NCI-H2227 (cell line): ENCODE data around the gene TBPL1.
A peak's percentile ranks its signal among the peaks of the same experiment; 100 is the strongest.
"Not testable (repeated sequence)": the region's sequence is repeated elsewhere in the genome, so short reads cannot be mapped to it uniquely, and the experiment has no call there.

Experiments used
- DNase-seq: peaks from one replicate; lab custom pipeline; 2025; ENCODE audit not compliant: unreplicated experiment; lab: John Stamatoyannopoulos, UW

Gene TBPL1

DNA sequence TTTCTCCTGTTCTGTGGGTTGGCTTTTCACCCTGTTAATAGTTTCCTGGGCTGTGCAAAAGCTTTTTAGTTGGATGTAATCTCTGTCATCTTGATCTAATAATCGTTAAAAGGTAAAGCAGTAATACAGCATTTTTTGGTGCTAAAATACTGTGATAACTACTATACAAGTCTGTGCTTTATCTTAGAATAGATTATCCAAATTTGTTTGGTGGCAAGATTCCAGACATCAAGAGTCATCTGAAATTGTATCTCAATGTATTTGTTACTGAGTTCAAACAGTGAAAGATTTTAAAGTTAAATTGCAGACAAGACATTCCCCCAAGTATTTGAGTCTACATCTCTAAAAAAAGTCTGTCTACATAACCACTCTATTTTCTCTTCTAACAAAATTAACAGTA is 18.8 kb downstream of the TBPL1 start:
- no peak for DNase-seq

DNA sequence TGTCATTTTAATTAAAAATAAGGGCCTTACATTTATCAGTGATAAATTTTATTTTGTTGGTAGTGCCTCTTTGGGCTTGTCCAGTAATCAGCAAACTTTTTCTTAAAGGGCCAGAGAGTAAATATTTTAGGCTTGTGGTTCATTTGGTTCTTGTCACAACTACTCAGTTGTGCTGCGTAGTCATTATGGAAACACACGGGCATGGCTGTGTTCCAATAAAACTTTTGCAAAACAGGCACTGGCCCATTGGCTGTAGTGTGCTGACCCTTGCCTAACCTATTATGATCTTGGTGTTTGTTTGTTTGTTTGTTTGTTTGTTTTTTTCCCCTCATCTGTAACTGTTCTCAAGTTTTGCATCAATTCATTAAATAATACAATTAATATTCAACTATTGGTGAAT is 19.4 kb downstream of the TBPL1 start:
- no peak for DNase-seq

DNA sequence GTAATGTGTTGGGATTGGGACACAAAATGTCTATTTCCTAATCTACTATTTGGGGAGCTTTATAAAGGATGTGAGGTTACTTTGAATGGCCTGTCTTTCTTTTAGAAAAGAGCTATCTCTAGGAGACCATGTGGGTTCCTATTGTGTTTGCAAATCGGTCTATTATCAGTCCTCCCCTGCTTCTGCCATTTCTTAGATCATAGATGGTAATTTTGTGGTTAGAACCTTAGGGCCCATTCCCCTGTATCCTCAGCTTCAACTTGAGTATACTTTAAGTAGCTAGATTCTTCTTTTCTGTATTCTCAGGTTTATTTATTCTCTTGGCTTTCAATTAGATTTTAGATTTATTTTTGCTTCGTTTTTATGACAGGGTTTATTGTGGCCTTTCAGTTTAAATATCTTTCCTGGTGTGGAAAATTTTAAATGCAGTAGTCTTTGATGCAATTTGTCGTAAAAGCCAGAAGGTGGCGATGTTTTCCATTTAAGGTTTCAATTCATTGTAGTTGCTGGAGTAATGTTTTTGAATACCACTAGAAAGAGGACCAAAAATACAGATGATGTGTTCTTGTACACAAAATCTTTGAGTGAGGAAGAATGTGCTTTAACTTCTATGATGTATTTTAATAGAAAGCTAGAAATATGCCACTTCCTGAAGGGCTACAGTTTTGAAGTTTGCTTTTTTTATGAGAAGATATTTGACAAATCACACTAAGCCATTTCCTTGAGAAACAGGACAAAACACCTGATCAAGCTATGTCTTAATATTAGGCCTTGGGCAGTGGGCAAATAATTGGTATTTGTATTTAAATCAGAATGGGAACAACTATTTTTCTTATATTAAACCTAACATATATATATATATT is 20.3 kb downstream of the TBPL1 start:
- DNase-seq: peak; percentile 47

DNA sequence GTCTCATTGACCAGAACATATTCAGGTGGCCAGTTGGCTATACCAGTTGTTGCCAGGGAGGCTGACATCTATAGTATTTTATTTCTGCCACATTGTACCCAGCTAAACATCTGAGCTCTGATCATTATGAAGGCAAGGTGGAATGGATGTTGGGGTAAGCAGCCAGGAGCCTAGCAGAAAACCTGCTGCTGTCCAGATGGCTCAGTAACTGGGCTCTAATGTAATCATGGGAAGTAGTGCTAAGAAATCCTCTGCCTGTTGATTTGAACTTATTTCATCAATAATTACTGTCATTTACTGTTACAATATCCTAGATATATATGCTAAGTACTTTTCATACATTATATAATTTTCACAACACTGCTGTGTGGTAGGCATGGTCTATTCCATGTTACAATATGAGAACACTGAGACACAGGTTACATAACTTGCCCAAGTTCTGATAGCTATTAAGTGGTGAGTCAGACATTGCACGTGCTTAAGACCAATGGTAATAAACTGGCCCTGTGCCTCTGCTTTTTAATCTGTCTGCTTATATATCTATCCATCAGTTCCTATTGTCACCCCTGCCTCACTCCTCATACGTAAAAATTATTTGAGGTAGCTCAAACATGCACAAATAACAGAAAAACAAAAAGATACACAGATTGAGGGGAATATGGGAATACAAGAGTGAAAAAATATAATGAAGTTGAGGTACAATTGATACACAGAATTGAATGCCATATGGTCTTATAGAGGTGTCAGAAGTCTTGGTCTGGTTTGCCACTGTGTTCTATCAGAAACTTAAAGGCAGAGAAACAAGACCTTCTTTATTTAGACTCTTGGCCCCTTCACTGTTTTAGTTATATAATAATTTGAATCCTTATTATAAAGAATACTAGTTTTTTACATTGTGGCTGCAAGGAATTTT is 25.2 kb downstream of the TBPL1 start:
- DNase-seq: no peak

DNA sequence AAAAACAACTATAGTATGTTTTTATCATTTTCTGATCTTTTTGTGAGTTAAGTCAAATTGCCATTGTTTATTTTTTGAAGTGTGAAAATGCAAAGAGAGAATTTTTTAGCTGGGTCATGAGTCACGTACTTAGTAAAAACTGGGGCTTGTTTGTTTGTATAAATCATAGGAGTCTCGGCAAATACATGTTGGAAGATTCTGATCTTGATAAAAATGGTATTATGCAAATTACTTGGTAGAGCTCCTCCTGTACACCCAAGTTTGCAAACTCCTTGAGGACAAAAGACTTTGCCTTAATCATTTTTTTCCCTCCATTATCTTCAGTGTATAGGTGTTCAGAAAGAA is 25.8 kb downstream of the TBPL1 start:
- DNase-seq: no peak

DNA sequence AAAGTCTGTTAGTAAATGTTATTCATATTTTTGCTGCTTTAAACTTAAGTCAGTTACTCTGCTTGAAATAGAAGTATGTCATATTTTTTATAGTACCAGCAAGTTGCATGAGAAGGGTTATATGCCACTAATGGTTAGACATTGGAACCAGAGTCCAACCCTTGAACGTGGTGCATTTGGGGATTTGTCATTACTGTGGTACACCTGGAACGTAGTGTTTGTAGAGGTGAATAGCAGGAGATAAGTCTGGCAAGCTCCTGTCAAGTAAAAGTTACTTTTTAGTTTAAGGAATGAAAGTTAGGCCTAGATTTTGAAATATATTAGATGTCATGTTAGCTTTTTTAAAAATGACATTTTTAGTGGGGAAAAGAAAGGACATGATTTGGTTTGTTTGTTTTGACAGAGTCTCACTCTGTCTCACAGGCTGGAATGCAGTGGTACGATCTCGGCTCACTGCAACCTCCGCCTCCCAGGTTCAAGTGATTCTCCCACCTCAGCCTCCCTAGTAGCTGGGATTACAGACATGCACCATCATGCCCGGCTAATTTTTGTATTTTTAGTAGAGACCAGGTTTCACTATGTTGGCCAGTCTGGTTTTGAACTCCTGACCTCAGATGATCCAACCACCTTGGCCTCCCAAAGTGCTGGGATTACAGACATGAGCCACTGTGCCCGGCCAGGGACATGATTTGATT is 26.4 kb downstream of the TBPL1 start:
- not testable (repeated sequence) for DNase-seq

DNA sequence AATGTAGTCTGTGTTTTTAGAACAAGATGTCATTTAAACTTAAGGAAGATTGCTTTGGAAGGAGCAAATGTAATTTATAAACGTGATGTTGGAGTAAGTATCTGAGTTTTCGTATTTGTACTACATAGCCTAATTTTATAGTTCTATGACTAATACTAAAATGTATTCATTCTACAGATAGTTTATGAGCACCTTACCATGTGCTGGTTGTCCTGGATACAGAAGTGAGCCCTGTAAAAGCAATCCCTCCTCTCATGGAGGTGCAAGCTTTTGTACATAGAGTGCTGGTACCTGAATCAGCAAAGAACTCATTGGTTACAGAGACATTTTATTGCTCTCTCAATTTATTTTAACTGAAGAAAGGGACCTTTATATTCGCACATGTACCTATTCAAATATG is 27.1 kb downstream of the TBPL1 start:
- no peak for DNase-seq

DNA sequence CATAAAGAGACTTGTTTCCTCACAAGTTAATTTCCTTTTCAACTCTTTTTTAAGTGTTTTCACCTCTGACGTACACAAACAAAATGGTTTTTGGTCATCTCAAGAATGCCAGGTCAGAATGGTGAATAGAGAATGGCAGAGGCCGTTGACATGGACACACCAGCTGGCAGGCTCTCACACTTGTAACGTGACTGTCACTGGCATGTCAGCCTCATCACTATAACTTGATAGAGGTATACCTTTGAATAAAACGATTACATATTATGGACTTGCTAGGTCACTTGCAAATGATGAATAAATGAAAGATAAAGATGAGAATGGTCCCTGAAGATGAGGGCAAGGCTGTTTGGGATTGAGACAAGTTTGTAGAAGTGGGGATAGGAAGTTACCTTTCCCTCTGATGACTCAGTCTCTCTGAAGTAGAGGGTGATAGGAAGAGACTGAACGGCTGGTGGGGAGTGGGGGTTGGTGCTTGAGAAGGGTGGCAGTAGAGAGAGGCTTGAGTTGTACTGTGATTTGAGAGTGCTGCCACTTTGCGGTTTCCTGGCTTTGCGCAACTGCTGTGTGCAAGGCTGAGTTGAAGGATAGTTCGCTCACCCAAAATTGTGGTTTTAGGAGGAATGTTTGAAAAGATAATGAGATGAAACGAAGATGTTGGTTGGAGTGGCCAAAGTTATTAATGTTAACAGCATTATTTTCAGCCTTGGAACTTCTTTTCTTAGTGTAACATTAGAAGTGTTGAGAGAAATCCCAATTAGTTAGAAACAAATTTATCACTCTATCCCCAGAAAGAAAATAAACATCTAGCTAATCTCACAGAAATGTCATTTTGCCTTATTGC is 30.3 kb downstream of the TBPL1 start:
- DNase-seq: no peak

DNA sequence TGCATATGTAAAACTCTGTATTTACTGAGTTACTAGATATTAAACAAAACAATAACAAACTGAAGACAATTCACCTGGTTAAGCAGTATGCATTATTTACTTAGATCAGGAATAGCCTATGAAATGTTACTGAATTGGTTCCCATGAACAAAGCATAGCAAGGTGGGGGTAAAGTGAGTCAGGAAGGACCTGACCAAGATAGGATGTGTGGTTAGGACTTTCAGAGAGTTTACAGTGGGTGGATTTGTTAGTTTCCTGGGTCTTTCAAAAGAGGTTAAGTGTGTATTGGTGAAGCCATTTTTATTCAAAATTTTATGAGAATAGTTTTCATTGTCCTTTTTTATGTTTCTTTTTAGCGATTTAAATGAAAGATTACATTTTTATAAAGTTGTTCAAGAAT is 32.9 kb downstream of the TBPL1 start:
- no peak for DNase-seq

DNA sequence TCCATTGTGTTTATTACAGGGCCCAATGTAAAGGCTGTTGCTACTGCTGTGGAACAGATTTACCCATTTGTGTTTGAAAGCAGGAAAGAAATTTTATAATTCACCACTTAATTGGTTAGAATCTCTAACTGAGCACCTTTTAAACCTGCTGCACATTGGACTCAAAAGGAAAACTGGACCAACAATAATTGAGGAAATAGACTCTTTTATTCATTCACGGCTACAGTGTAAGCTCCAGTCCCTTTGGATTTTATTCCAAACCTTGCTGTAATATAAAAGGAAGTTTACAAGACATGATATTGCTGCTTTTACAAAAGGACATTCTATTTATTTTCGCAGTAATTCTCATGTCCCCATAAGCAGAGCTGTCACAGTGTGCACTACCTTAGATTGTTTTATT is 33.9 kb downstream of the TBPL1 start:
- no peak for DNase-seq

DNA sequence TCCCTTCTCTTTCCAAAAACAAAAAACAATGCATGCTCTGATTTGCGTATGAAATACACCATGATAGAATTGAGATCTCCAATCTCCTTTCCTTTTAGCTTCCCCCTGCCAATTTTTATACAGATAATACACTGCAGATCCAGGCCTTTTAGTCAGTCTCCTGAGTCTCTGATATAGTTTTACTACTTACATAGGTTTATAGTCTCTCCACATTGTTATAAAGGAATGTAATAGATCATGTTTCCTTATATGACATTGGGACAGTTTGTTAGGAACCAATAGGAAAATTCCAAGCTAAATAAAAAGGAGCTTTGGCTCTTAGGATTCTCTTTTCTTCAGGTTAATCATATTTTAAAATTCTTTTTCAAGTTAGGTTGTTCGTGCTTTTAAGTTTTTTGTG is 36.5 kb downstream of the TBPL1 start:
- no peak for DNase-seq

DNA sequence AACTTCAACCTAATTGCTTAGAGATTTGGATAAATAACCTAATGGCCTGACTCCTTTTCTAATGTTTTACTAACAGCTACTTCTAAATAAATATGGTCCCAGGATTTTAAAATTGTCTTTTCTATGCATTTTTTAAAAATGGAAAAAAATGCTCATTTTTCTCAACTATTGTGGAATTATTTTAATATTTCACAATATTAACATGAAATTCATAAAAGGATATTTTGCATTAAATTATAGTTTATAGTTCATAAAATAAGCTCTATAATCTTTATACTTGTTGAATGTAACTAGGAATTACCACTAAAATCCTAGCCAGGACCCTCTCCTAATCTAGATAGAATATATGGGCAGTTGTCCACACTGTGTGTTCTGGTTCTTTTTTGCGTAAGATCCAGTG is 37.3 kb downstream of the TBPL1 start:
- no peak for DNase-seq

DNA sequence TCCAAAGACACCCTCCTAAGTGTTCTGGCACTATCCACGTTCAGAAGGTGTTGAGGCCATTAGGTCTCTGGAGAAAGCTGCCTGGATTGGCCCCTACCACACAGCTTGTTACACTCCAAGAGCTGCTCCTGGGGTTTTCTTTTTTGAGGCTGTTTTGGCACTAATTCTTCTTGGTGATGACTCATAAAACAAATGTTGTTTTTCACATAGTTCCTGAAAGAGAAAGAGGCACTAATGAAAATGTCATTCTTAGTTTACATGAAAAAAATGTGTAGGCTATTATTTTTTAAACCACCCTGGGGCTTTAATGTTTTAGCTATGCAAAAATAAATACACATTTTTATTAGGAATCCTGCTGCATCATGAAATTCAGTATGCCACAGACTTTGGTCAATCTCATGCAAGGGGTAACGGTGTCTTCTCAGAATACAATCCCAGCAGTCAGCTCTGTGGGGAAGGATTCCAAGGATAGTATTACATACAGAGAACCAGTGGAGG is 38.1 kb downstream of the TBPL1 start:
- DNase-seq: no peak

DNA sequence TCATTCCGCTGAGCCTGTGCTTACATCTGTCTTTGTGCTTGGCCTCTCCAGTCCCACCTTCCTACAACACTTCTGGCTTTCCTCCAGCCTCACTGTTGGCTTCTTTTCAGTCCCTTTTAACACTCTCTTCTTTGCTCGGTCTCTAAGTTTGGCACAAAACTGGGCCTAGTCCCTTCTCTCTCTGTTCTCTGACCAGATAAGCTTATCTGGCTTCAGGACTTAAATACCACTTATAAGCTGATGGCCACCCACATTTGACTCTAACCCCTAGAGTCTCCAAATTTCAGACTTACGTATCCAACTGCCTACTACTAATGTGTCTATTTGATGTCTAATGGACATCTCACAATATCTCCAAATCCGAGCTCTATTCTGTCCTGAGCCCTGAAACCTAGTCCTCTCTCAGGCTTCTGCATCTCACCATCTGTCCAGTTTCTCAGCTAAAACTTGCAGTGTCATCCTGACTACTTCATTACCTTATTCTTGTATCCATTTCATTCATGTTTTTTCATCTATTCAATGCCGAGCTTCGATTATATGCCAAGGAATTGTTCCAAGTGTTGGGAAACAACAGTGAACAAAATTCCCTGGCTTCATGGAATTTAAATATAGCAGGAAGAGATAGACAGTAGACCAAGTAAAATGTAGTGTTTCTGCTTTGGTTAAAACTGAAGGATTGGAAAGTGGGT is 40.1 kb downstream of the TBPL1 start:
- no peak for DNase-seq

DNA sequence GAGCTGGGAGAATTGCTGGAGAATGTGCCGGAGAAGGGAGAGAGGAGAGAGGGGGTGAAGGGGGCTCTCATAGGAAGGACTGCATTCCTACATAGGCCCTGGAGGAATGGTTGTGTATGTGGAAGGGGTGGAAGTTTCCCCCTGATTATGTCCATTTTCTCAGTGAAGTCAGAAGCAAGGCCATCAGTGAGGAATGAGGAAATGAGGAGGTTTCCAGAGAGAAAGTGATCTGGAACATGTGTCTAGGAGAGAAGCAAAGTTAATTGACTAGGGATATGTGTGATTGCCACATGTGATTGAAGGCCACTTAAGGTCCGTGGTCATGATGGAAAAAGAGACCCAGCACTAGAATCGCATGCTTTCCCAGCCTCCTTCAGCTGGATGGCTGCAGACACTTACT is 42.3 kb downstream of the TBPL1 start:
- DNase-seq: no peak

DNA sequence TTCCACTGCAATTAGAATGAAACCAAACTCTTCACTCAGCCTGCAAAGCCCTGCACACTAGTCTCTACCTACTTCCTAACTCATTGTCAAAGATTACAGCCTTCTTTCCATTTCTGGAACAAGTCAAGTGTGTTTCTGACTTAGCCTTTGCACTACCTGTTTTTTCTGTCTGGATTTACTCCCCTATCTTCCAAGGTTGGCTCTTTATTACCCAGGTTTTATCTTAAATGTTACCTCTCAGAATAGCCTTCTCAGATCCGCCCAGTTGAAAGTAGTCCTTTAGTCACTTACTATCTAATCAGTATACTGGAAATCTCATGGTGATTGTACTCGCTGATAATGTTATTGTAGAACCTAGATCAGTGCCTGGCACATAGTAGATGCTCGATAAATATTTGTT is 42.7 kb downstream of the TBPL1 start:
- no peak for DNase-seq

DNA sequence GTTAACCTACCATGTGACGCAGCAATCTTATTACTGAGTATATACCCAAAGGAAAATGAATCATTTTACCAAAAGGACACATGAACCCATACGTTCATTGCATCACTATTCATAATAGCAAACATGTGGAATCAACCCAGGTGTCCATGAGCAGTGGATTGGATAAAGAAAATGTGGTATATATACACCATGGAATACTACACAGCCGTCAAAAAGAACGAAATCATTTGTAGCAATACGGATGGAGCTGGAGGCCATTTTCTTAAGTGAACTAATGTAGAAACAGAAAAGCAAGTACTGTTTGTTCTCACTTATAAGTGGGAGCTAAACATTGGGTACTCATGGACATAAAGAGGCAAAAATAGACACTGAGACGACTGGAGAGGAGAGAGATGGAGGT is 44.2 kb downstream of the TBPL1 start:
- DNase-seq: no peak

DNA sequence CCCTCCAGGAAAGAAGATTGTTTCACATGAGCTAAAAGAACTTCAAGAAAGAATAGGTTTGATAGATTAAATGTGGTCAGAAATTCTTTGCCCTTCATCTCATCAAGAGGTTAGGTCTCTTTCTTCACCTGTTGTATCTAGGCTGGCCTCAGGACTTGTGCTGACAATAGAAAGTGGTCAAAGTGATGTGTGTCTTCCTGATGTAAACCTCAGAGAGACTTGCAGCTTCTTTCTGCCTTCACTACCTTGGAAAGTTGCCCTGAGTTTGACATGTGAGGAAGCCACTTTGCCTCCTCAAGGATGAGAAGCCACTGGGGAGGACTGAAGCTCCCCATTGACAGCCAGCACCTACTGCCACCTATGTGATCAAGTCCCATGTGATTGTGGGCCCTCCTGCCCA is 46.3 kb downstream of the TBPL1 start:
- DNase-seq: no peak

DNA sequence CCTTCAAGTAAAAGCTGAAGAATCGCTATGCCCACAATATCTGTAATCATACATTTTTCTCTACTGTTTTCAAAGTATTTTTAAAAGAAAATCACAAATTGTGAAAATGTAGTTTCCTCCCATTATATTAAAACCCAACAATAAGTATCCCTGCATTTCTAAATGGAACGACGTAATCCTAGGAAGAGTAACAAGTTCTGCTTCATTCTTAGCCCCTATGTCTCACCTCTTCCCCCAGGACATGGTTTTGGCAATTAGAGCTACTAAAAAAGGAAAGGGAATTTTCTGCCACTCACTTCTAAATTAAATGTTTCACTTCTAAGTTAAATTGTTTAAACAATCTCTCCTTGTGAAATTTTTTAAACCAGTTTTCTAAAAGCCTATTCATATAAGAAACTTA is 47.4 kb downstream of the TBPL1 start:
- no peak for DNase-seq

DNA sequence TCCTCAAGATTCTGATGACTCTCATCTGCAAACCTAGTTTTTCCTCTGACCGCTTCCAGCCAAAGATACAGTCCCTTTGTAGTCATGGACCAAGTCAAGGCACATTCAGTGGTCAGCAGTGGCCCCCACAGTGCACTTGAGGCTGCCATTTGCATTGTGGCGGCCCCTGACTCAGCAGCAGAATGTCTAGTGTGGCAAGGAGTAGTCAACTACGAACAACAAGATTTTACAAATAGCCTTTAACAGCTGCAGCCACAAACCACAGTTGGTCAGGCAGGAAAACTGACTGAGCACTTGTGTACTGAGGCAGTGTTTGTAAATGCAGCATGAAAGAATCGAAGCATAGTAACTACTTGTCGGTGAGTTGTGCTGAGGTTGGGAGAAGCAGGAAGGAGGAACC is 49.8 kb downstream of the TBPL1 start:
- DNase-seq: no peak
